Liver (tissue), 9 donors: ENCODE measurements around the gene C14orf93. TPM values are rescaled to one million over a fixed set of nuclear protein-coding genes. Genes with fewer than 3 reads are reported as not detected.
A peak's percentile ranks its signal among the peaks of the same experiment; 100 is the strongest.
"Not testable (repeated sequence)": the region's sequence is repeated elsewhere in the genome, so short reads cannot be mapped to it uniquely, and the experiment has no call there.

Experiments
- DNase-seq: peaks from one replicate; pipeline ENCODE4 v3.0.0-alpha.2; 2017; ENCODE audit warnings: low spot score
- H3K27ac ChIP-seq, 2 donors: one replicate each; pipeline ENCODE4 v1.7.0; 2013; ENCODE audit warnings: inconsistent platforms in 2 of 2, low read length in 2 of 2, control low read depth in 1 of 2, low read depth in 1 of 2, mild to moderate bottlenecking in 1 of 2
- H3K27me3 ChIP-seq, 4 donors: one replicate each; pipeline versions ENCODE4 v1.6.1 to v1.7.0; 2013; ENCODE audit warnings: low read length in 3 of 4, inconsistent platforms in 1 of 4, mild to moderate bottlenecking in 1 of 4, moderate library complexity in 1 of 4; ENCODE audit not compliant: control insufficient read depth in 4 of 4, insufficient read depth in 4 of 4
- H3K36me3 ChIP-seq, 4 donors: one replicate each; pipeline versions ENCODE4 v1.6.1 to v1.7.0; 2013; ENCODE audit warnings: low read length in 3 of 4, mild to moderate bottlenecking in 3 of 4, low read depth in 1 of 4, moderate library complexity in 1 of 4; ENCODE audit not compliant: control insufficient read depth in 4 of 4, insufficient read depth in 3 of 4
- H3K4me1 ChIP-seq, 4 donors: one replicate each; pipeline versions ENCODE4 v1.6.1 to v1.7.0; 2013; ENCODE audit warnings: low read length in 3 of 4, mild to moderate bottlenecking in 3 of 4, moderate library complexity in 1 of 4; ENCODE audit not compliant: control insufficient read depth in 4 of 4, insufficient read depth in 4 of 4
- H3K4me3 ChIP-seq, 3 donors: one replicate each; pipeline versions ENCODE4 v1.6.1 to v1.7.0; 2013; ENCODE audit warnings: low read length in 3 of 3, control low read depth in 1 of 3, low read depth in 1 of 3, mild to moderate bottlenecking in 1 of 3
- H3K9ac ChIP-seq, 2 donors: one replicate each; pipeline ENCODE4 v1.7.0; 2013; ENCODE audit warnings: low read length in 2 of 2, mild to moderate bottlenecking in 2 of 2, moderate library complexity in 2 of 2, control low read depth in 1 of 2, low read depth in 1 of 2
- H3K9me3 ChIP-seq, 4 donors: one replicate each; pipeline versions ENCODE4 v1.6.1 to v1.7.0; 2013; ENCODE audit warnings: low read length in 3 of 4; ENCODE audit not compliant: control insufficient read depth in 4 of 4
- EGR1 ChIP-seq, 2 donors: IDR thresholded peaks; 2 replicates each; pipeline ENCODE4 v1.6.1; 2016 to 2018; ENCODE audit warnings: antibody characterized with exemption in 2 of 2, low read depth in 2 of 2
- FOXA1 ChIP-seq: IDR thresholded peaks from 2 replicates; pipeline ENCODE4 v1.6.1; 2016; ENCODE audit warnings: antibody characterized with exemption
- FOXA2 ChIP-seq: IDR thresholded peaks from 2 replicates; pipeline ENCODE4 v1.6.1; 2016; ENCODE audit warnings: antibody characterized with exemption
- GABPA ChIP-seq, 2 donors: IDR thresholded peaks in 1 of 2; conservative IDR thresholded peaks in 1 of 2; 2 replicates each; pipeline ENCODE4 v1.6.1; 2016; ENCODE audit warnings: antibody characterized with exemption in 2 of 2, mild to moderate bottlenecking in 1 of 2, moderate library complexity in 1 of 2
- HNF4G ChIP-seq: IDR thresholded peaks from 2 replicates; pipeline ENCODE4 v1.6.1; 2016; ENCODE audit warnings: antibody characterized with exemption
- JUND ChIP-seq, 2 donors: IDR thresholded peaks; 2 replicates each; pipeline ENCODE4 v1.6.1; 2016; ENCODE audit warnings: antibody characterized with exemption in 2 of 2
- NR2F2 ChIP-seq: IDR thresholded peaks from 2 replicates; pipeline ENCODE4 v1.6.1; 2016; ENCODE audit warnings: antibody characterized with exemption
- RAD21 ChIP-seq, 2 donors: IDR thresholded peaks; 2 replicates each; pipeline ENCODE4 v1.6.1; 2016; ENCODE audit warnings: antibody characterized with exemption in 2 of 2, mild to moderate bottlenecking in 2 of 2
- RXRA ChIP-seq, 2 donors: IDR thresholded peaks; 2 replicates each; pipeline ENCODE4 v1.6.1; 2017 to 2018; ENCODE audit warnings: antibody characterized with exemption in 2 of 2, mild to moderate bottlenecking in 1 of 2
- SP1 ChIP-seq: IDR thresholded peaks from 2 replicates; pipeline ENCODE4 v1.6.1; 2018; ENCODE audit warnings: antibody characterized with exemption, mild to moderate bottlenecking
- TAF1 ChIP-seq: conservative IDR thresholded peaks from 2 replicates; pipeline ENCODE4 v1.6.1; 2016; ENCODE audit warnings: antibody characterized with exemption, mild to moderate bottlenecking
- YY1 ChIP-seq: IDR thresholded peaks from 2 replicates; pipeline ENCODE4 v1.6.1; 2016; ENCODE audit warnings: antibody characterized with exemption, mild to moderate bottlenecking
- WGBS: extraction: QIAGEN DNeasy Blood & Tissue Kit; methylation state at CpG from one replicate; pipeline ENCODE4 v1.1.7; 2013; 5-methylcytosine and 5-hydroxymethylcytosine counted together
- polyA plus RNA-seq, 2 donors: library from polyadenylated mRNA; stranded (reverse) in 1 of 2; unstranded in 1 of 2; fragments of 200-250 nt in 1 of 2; fragments of >200 nt in 1 of 2; fragmentation: Nextera tagmentation in 1 of 2; extraction: Ambion mirVana in 1 of 2; gene quantifications; one replicate each; pipeline versions ENCODE4 v1.2.1 to v1.2.3, GENCODE V29; 2013 to 2015
- total RNA-seq, 2 donors: library from RNA; depleted of rRNA; stranded (reverse); fragments of >200 nt; gene quantifications; one replicate each; pipeline ENCODE4 v1.2.3, GENCODE V29; 2014
- TF ChIP-seq, protein P1 (sequence below): IDR thresholded peaks from 2 replicates; pipeline ENCODE4 v1.6.1; 2016; ENCODE audit warnings: antibody characterized with exemption, mild to moderate bottlenecking
- TF ChIP-seq, protein P2 (sequence below): IDR thresholded peaks from 2 replicates; pipeline ENCODE4 v1.6.1; 2016; ENCODE audit warnings: antibody characterized with exemption
- TF ChIP-seq, protein P3 (sequence below): fragments of 150-350 bp; IDR thresholded peaks from 2 replicates; pipeline ENCODE4 v1.5.1; 2017; ENCODE audit warnings: improper control_type of control experiment, low read depth, low read length; ENCODE audit not compliant: missing input control
- TF ChIP-seq, protein P4 (sequence below): IDR thresholded peaks from 2 replicates; pipeline ENCODE4 v1.6.1; 2016; ENCODE audit warnings: antibody characterized with exemption
- donor health status: healthy.
- donor health status: healthy.
- donor health status: healthy.
- donor health status: healthy.
- donor health status: healthy.

Gene C14orf93
- total and polyA plus RNA-seq, 4 donors: 2.1 to 7.1 (median 3.4) TPM

DNA sequence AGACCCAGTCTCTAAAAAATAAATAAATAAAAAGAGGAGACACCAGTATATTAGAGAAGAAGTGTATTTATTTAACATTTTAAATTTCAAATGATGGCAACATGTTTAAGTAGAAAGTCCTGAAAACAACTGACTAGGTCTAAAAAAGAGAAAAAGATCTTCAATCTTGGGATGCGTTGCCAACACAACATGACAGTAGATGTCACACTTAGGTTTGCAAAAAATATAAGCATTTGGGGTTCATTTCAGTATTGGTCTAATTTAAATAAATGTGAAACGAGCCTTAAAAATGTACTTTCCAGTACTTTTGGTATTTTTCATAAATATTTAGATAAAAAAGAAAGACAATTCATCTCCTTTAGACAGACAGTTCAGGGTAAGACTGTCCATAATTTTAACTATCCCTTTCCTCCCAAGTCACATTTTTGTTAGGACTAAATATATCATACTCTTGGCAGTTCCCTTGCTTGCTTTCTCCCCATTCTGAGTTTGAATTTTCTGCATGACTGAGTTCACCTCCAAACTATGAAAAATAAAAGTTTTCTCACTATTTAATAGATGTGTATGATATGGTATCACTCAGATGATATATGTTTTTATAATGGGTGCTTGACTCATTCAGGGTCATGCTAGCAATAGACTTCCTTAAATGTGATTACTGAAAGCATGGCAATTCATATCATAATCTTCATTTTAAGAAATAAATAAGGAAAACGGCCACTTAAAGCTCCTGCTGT, 4.3 kb downstream of the C14orf93 start:
- Histone ChIP-seq H3K4me1 (peaks cover 5 to 14% (median 7%) of the 10 kb centered on the region in 4 donors), H3K9ac (no peak overlapping the region), H3K27me3 (no peaks in the 10 kb centered on the region), H3K4me3 (peak overlapping the region in 1 of 3 donors; percentile 68), H3K27ac (no peak overlapping the region), H3K9me3 (no peaks in the 10 kb centered on the region), H3K36me3 (no peaks in the 10 kb centered on the region)
- WGBS: 80% methylated on average over 3 of the region's 3 CpGs
- no peak for DNase-seq
- TF ChIP-seq, protein P1, sequence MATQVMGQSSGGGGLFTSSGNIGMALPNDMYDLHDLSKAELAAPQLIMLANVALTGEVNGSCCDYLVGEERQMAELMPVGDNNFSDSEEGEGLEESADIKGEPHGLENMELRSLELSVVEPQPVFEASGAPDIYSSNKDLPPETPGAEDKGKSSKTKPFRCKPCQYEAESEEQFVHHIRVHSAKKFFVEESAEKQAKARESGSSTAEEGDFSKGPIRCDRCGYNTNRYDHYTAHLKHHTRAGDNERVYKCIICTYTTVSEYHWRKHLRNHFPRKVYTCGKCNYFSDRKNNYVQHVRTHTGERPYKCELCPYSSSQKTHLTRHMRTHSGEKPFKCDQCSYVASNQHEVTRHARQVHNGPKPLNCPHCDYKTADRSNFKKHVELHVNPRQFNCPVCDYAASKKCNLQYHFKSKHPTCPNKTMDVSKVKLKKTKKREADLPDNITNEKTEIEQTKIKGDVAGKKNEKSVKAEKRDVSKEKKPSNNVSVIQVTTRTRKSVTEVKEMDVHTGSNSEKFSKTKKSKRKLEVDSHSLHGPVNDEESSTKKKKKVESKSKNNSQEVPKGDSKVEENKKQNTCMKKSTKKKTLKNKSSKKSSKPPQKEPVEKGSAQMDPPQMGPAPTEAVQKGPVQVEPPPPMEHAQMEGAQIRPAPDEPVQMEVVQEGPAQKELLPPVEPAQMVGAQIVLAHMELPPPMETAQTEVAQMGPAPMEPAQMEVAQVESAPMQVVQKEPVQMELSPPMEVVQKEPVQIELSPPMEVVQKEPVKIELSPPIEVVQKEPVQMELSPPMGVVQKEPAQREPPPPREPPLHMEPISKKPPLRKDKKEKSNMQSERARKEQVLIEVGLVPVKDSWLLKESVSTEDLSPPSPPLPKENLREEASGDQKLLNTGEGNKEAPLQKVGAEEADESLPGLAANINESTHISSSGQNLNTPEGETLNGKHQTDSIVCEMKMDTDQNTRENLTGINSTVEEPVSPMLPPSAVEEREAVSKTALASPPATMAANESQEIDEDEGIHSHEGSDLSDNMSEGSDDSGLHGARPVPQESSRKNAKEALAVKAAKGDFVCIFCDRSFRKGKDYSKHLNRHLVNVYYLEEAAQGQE: no peak
- TF ChIP-seq SP1: no peak
- TF ChIP-seq NR2F2: no peak
- TF ChIP-seq RXRA (IDR thresholded peaks at IDR 0.05): no peak
- TF ChIP-seq FOXA1: no peak
- TF ChIP-seq YY1: no peak
- TF ChIP-seq, protein P2, sequence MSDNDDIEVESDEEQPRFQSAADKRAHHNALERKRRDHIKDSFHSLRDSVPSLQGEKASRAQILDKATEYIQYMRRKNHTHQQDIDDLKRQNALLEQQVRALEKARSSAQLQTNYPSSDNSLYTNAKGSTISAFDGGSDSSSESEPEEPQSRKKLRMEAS: no peak
- no peak for TF ChIP-seq FOXA2
- TF ChIP-seq EGR1 (IDR thresholded peaks at IDR 0.05; ENCODE audit: low read depth in 2 of 2): no peak
- TF ChIP-seq HNF4G: no peak
- TF ChIP-seq, protein P3, sequence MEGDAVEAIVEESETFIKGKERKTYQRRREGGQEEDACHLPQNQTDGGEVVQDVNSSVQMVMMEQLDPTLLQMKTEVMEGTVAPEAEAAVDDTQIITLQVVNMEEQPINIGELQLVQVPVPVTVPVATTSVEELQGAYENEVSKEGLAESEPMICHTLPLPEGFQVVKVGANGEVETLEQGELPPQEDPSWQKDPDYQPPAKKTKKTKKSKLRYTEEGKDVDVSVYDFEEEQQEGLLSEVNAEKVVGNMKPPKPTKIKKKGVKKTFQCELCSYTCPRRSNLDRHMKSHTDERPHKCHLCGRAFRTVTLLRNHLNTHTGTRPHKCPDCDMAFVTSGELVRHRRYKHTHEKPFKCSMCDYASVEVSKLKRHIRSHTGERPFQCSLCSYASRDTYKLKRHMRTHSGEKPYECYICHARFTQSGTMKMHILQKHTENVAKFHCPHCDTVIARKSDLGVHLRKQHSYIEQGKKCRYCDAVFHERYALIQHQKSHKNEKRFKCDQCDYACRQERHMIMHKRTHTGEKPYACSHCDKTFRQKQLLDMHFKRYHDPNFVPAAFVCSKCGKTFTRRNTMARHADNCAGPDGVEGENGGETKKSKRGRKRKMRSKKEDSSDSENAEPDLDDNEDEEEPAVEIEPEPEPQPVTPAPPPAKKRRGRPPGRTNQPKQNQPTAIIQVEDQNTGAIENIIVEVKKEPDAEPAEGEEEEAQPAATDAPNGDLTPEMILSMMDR: no peak
- no peak for TF ChIP-seq RAD21 (IDR thresholded peaks at IDR 0.05)
- no peak for TF ChIP-seq JUND (IDR thresholded peaks at IDR 0.05)
- no peak for TF ChIP-seq GABPA (IDR thresholded peaks at IDR 0.05 in 1 of 2, conservative IDR thresholded peaks at IDR 0.05 in 1 of 2)
- TF ChIP-seq TAF1: no peak
- TF ChIP-seq, protein P4, sequence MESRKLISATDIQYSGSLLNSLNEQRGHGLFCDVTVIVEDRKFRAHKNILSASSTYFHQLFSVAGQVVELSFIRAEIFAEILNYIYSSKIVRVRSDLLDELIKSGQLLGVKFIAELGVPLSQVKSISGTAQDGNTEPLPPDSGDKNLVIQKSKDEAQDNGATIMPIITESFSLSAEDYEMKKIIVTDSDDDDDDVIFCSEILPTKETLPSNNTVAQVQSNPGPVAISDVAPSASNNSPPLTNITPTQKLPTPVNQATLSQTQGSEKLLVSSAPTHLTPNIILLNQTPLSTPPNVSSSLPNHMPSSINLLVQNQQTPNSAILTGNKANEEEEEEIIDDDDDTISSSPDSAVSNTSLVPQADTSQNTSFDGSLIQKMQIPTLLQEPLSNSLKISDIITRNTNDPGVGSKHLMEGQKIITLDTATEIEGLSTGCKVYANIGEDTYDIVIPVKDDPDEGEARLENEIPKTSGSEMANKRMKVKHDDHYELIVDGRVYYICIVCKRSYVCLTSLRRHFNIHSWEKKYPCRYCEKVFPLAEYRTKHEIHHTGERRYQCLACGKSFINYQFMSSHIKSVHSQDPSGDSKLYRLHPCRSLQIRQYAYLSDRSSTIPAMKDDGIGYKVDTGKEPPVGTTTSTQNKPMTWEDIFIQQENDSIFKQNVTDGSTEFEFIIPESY: no peak

DNA sequence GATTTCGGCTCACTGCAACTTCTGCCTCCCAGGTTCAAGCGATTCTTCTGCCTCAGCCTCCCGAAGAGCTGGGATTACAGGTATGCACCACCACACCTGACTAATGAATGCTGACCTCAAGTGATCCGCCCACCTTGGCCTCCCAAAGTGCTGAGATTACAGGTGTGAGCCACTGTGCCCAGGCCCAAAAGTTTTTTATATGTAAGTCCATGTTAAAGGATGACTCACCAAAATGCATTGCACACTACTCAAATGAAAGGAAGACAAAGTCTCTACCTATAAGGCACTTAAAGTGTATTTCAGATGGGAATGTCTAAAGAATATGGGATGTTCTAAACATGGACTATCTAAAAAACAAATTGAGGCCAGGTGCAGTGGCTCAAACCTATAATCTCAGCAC, 5.7 kb downstream of the C14orf93 start:
- DNase-seq, H3K9ac ChIP-seq, H3K36me3 ChIP-seq, H3K27ac ChIP-seq, H3K4me3 ChIP-seq, H3K27me3 ChIP-seq, H3K9me3 ChIP-seq: not testable (repeated sequence)
- H3K4me1 ChIP-seq: peaks cover 3 to 12% (median 4%) of the 10 kb centered on the region in 4 donors
- WGBS: 97% methylated on average over 4 of the region's 4 CpGs
